HCT116 (cell line): ENCODE measurements around the gene GPR146.

Source experiments
- POLR2A ChIP-seq: IDR thresholded peaks from 2 replicates; pipeline ENCODE4 v1.7.0; 2011; ENCODE audit warnings: borderline replicate concordance; ENCODE audit not compliant: insufficient read depth, insufficient read length; ENCODE audit errors: extremely low read depth
- REST ChIP-seq: IDR thresholded peaks from 2 replicates; pipeline ENCODE4 v1.6.1; 2012; ENCODE audit warnings: low read depth
- YY1 ChIP-seq: IDR thresholded peaks from 2 replicates; pipeline ENCODE4 v1.6.1; 2011; ENCODE audit warnings: low read length, low read depth, moderate library complexity, mild to moderate bottlenecking; ENCODE audit not compliant: insufficient replicate concordance; ENCODE audit errors: extremely low read depth

GRCh38 chr7:1024331-1024841 is 20.0 kb upstream of the GPR146 start:
- TF ChIP-seq YY1: no peak
- TF ChIP-seq POLR2A: no peak
- TF ChIP-seq REST: no peak
